Adrenal gland (tissue), 12 donors: ENCODE data around the gene STARD10. TPM values are rescaled to one million over a fixed set of nuclear protein-coding genes. Genes with fewer than 3 reads are reported as not detected.
A peak's percentile ranks its signal among the peaks of the same experiment; 100 is the strongest.

ENCODE experiments used
- DNase-seq, 7 donors: peaks; one replicate each; pipeline ENCODE4 v3.0.0-alpha.2; 2019 to 2020
- H3K27ac ChIP-seq, 5 donors: fragments of 200-600 bp; sonication (generic) in 4 of 5; 1 replicate in 3 of 5; 2 replicates in 2 of 5; pipeline versions ENCODE4 v1.5.1 to v1.8.0; 2016 to 2020; ENCODE audit warnings: mild to moderate bottlenecking in 1 of 5
- H3K27me3 ChIP-seq: fragments of 200-600 bp; 2 replicates; pipeline ENCODE4 v1.8.0; 2021
- H3K36me3 ChIP-seq, 2 donors: fragments of 200-600 bp; replicated peaks in 1 of 2; 1 replicate in 1 of 2; 2 replicates in 1 of 2; pipeline versions ENCODE4 v1.5.1 to v1.8.0; 2018 to 2022
- H3K4me1 ChIP-seq, 2 donors: fragments of 200-600 bp; replicated peaks in 1 of 2; 1 replicate in 1 of 2; 2 replicates in 1 of 2; pipeline versions ENCODE4 v1.5.1 to v1.8.0; 2018 to 2021
- H3K4me3 ChIP-seq, 4 donors: fragments of 200-600 bp; sonication (generic) in 3 of 4; one replicate each; pipeline ENCODE4 v1.5.1; 2016 to 2018
- H3K9me3 ChIP-seq, 3 donors: fragments of 200-600 bp; sonication (generic) in 1 of 3; replicated peaks in 1 of 3; 1 replicate in 2 of 3; 2 replicates in 1 of 3; pipeline versions ENCODE4 v1.5.1 to v1.8.0; 2016 to 2021
- POLR2A ChIP-seq, 2 donors: fragments of 450-650 bp; IDR thresholded peaks; one replicate each; pipeline ENCODE4 v1.6.1; 2017; ENCODE audit warnings: antibody characterized with exemption in 2 of 2, mild to moderate bottlenecking in 2 of 2, moderate library complexity in 1 of 2
- WGBS, 4 donors: extraction: QIAGEN DNeasy Blood & Tissue Kit in 2 of 4; methylation state at CpG; one replicate each; pipeline versions ENCODE4 v1.1.5 to v1.1.7; 2013 to 2017; 5-methylcytosine and 5-hydroxymethylcytosine counted together
- intact Hi-C, 2 donors: fragments of 100-400 bp; cut with DNase I; formaldehyde crosslinking; loops; one replicate each; pipeline versions ENCODE4 v1.14.1 to v1.15.0; 2022 to 2023
- polyA plus RNA-seq, 3 donors: library from polyadenylated mRNA; stranded (reverse); fragments of 200-250 nt in 2 of 3; fragments of 350-450 nt in 1 of 3; fragmentation: Illumina TruSeq in 1 of 3; extraction: RNeasy Lipid Tissue Mini Kit (QIAGEN cat#74804) in 1 of 3; gene quantifications; one replicate each; pipeline ENCODE4 v1.2.3, GENCODE V29; 2013 to 2014
- total RNA-seq, 9 donors: library from RNA; depleted of rRNA in 4 of 9; stranded (reverse); fragments of >200 nt in 4 of 9; fragments of 120-200 nt in 1 of 9; fragmentation: NEBNext Ultra II Directional in 1 of 9; extraction: Animal tissue kit (Norgen Biotek cat#: 25700) in 1 of 9; gene quantifications; one replicate each; pipeline versions ENCODE4 v1.1.0 to v1.2.4, GENCODE V29; 2013 to 2023
- TF ChIP-seq, protein P1 (sequence below), 6 experiments: fragments of 450-650 bp in 4 of 6; fragments of 200-600 bp in 2 of 6; sonication (generic) in 1 of 6; IDR thresholded peaks; 1 replicate in 5 of 6; 2 replicates in 1 of 6; pipeline versions ENCODE4 v1.5.1 to v1.8.0; 2016 to 2021; ENCODE audit warnings: antibody characterized with exemption in 6 of 6, mild to moderate bottlenecking in 2 of 6, moderate library complexity in 1 of 6
- donor health status: healthy with polysubstance abuse.
- donor health status: Bipolar disorder and iron deficiency.
- donor health status: DM: yes; HTN: yes; CAD: no.
- donor health status: DM: no; HTN: no; CAD: no.
- donor health status: DM: no; HTN: no; CAD: no.
- donor health status: DM: yes; HTN: yes; CAD: no.

Gene STARD10
- total and polyA plus RNA-seq, 12 donors = 190 to 668 (median 350) TPM

- 63 to 74% (median 66%) methylated on average over 4 to 7 of the region's 7 CpGs for WGBS, 4 donors
- TF ChIP-seq, protein P1, sequence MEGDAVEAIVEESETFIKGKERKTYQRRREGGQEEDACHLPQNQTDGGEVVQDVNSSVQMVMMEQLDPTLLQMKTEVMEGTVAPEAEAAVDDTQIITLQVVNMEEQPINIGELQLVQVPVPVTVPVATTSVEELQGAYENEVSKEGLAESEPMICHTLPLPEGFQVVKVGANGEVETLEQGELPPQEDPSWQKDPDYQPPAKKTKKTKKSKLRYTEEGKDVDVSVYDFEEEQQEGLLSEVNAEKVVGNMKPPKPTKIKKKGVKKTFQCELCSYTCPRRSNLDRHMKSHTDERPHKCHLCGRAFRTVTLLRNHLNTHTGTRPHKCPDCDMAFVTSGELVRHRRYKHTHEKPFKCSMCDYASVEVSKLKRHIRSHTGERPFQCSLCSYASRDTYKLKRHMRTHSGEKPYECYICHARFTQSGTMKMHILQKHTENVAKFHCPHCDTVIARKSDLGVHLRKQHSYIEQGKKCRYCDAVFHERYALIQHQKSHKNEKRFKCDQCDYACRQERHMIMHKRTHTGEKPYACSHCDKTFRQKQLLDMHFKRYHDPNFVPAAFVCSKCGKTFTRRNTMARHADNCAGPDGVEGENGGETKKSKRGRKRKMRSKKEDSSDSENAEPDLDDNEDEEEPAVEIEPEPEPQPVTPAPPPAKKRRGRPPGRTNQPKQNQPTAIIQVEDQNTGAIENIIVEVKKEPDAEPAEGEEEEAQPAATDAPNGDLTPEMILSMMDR (IDR thresholded peaks at IDR 0.05) = no peak
- no peak for TF ChIP-seq POLR2A (IDR thresholded peaks at IDR 0.05)
- intact Hi-C loops = no loop called here
- Histone ChIP-seq H3K4me1 (peaks cover 21 to 28% of the 10 kb centered on the region in 2 donors), H3K27ac (peak overlapping the region in 1 of 5 donors; percentile 22), H3K4me3 (no peak overlapping the region), H3K9me3 (no peaks in the 10 kb centered on the region), H3K27me3 (no peaks in the 10 kb centered on the region), H3K36me3 (peaks cover 0 to 12% of the 10 kb centered on the region in 2 donors)
- peak in 3 of 7 donors; percentile 23 to 60 (median 32) for DNase-seq
Measured at GRCh38 chr11:72824020-72824419, 30.2 kb upstream of the STARD10 start.

GRCh38 chr11:72823105-72823804 lies 29.4 kb upstream of the STARD10 start:
- intact Hi-C loops = no loop called here
- WGBS, 4 donors = 86 to 91% (median 90%) methylated on average over 8 to 9 of the region's 9 CpGs; no CpG with 5 or more reads in 1 of the 4 donors
- no peaks in the 10 kb centered on the region for H3K9me3 ChIP-seq
- H3K36me3 ChIP-seq = peaks cover 0 to 19% of the 10 kb centered on the region in 2 donors
- no peaks in the 10 kb centered on the region for H3K27me3 ChIP-seq
- no peak overlapping the region for H3K4me3 ChIP-seq
- TF ChIP-seq, protein P1 (IDR thresholded peaks at IDR 0.05) = no peak
- no peak for TF ChIP-seq POLR2A (IDR thresholded peaks at IDR 0.05)
- DNase-seq = peak in 3 of 7 donors; percentile 32 to 63 (median 47)
- peak overlapping the region in 2 of 5 donors; percentile 22 to 73 for H3K27ac ChIP-seq
- H3K4me1 ChIP-seq = peaks cover 18 to 21% of the 10 kb centered on the region in 2 donors

GRCh38 chr11:72821920-72822799 lies 28.3 kb upstream of the STARD10 start:
- DNase-seq = peak; percentile 88 to 94 (median 93)
- Histone ChIP-seq H3K4me3 (peak overlapping the region in 2 of 4 donors; percentile 24 to 63), H3K27me3 (no peaks in the 10 kb centered on the region), H3K9me3 (no peaks in the 10 kb centered on the region), H3K36me3 (peaks cover 0 to 29% of the 10 kb centered on the region in 2 donors), H3K27ac (peak overlapping the region in 3 of 5 donors; percentile 5 to 82 (median 73)), H3K4me1 (peaks cover 8 to 10% of the 10 kb centered on the region in 2 donors)
- intact Hi-C loops = no loop called here
- 15 to 30% (median 23%) methylated on average over 15 to 82 of the region's 82 CpGs for WGBS, 4 donors
- TF ChIP-seq, protein P1 (IDR thresholded peaks at IDR 0.05) = peak in 3 of 6 experiments; percentile 30 to 57 (median 56)
- peak; percentile 57 to 83 for TF ChIP-seq POLR2A (IDR thresholded peaks at IDR 0.05)
